Keratinocyte (primary cell): ENCODE measurements around the gene RBM8A. TPM values are rescaled to one million over a fixed set of nuclear protein-coding genes. Genes with fewer than 3 reads are reported as not detected.

Source experiments
- DNase-seq: peaks from one replicate; pipeline ENCODE4 v3.0.0-alpha.2; 2011; ENCODE audit warnings: low read depth, missing footprints, low spot score
- FAIRE-seq: peaks from 2 replicates; lab custom pipeline; 2011; peaks lifted over from hg19 to GRCh38; lab: Jason Lieb, UNC
- H2AFZ ChIP-seq: 2 replicates; pipeline ENCODE4 v1.6.0; 2012; ENCODE audit warnings: low read length, control low read depth, inconsistent platforms; ENCODE audit not compliant: control insufficient read depth
- H3K27ac ChIP-seq: 2 replicates; pipeline ENCODE4 v1.5.1; 2011; ENCODE audit warnings: low read length; ENCODE audit not compliant: control insufficient read depth, insufficient read depth
- H3K27me3 ChIP-seq: 3 replicates; pipeline ENCODE4 v1.6.0; 2011; ENCODE audit warnings: low read length; ENCODE audit not compliant: control insufficient read depth, insufficient read depth; ENCODE audit errors: extremely low read depth
- H3K36me3 ChIP-seq, 2 experiments: 2 replicates in 1 of 2; 3 replicates in 1 of 2; pipeline ENCODE4 v1.5.1; 2011; ENCODE audit warnings: low read length in 2 of 2, mild to moderate bottlenecking in 1 of 2; ENCODE audit not compliant: control insufficient read depth in 2 of 2, insufficient read depth in 2 of 2; ENCODE audit errors: extremely low read depth in 1 of 2
- H3K4me1 ChIP-seq: 3 replicates; pipeline ENCODE4 v1.5.1; 2011; ENCODE audit warnings: low read length; ENCODE audit not compliant: control insufficient read depth, insufficient read depth; ENCODE audit errors: extremely low read depth
- H3K4me2 ChIP-seq: 3 replicates; pipeline ENCODE4 v1.6.0; 2011; ENCODE audit warnings: low read depth, low read length; ENCODE audit not compliant: control insufficient read depth, insufficient read depth; ENCODE audit errors: extremely low read depth
- H3K4me3 ChIP-seq, 3 experiments: fragments of 200-600 bp in 1 of 3; sonication (generic) in 1 of 3; 2 replicates in 2 of 3; 3 replicates in 1 of 3; pipeline ENCODE4 v1.5.1; 2011 to 2016; ENCODE audit warnings: low read length in 3 of 3, mild to moderate bottlenecking in 3 of 3, control low read depth in 2 of 3, inconsistent platforms in 1 of 3, low read depth in 1 of 3, mixed read lengths in 1 of 3, mixed run types in 1 of 3, moderate library complexity in 1 of 3; ENCODE audit not compliant: control insufficient read depth in 2 of 3, insufficient read depth in 2 of 3; ENCODE audit errors: extremely low read depth in 1 of 3
- H3K79me2 ChIP-seq: 2 replicates; pipeline ENCODE4 v1.6.0; 2012; ENCODE audit warnings: low read length; ENCODE audit not compliant: control insufficient read depth, insufficient read depth
- H3K9ac ChIP-seq: 3 replicates; pipeline ENCODE4 v1.6.0; 2011; ENCODE audit warnings: low read length; ENCODE audit not compliant: control insufficient read depth, insufficient read depth; ENCODE audit errors: extremely low read depth
- H3K9me1 ChIP-seq: 3 replicates; pipeline ENCODE4 v1.6.0; 2011; ENCODE audit warnings: low read length; ENCODE audit not compliant: control insufficient read depth, insufficient read depth; ENCODE audit errors: extremely low read depth
- H3K9me3 ChIP-seq: 2 replicates; pipeline ENCODE4 v1.5.1; 2012; ENCODE audit warnings: low read depth, low read length; ENCODE audit not compliant: control insufficient read depth
- H4K20me1 ChIP-seq: 3 replicates; pipeline ENCODE4 v1.6.0; 2011; ENCODE audit warnings: low read length; ENCODE audit not compliant: control insufficient read depth, insufficient read depth; ENCODE audit errors: extremely low read depth
- CTCF ChIP-seq, 3 experiments: IDR thresholded peaks in 1 of 3; conservative IDR thresholded peaks in 1 of 3; optimal IDR thresholded peaks in 1 of 3; 2 replicates in 2 of 3; 3 replicates in 1 of 3; pipeline versions ENCODE3 to v1.5.1; 2011; ENCODE audit warnings: low read length in 3 of 3, mild to moderate bottlenecking in 3 of 3, moderate library complexity in 2 of 3, control low read depth in 1 of 3, inconsistent platforms in 1 of 3; ENCODE audit not compliant: insufficient read depth in 2 of 3; ENCODE audit errors: extremely low read depth in 1 of 3
- EZH2 ChIP-seq: IDR thresholded peaks from one replicate; pipeline ENCODE4 v1.6.1; 2012; ENCODE audit warnings: inconsistent platforms, mild to moderate bottlenecking, low read length, moderate library complexity
- dilution Hi-C: fragments of 300-500 bp; cut with MboI; formaldehyde crosslinking; loops from one replicate; pipeline ENCODE4 v1.7.0; 2020; ENCODE audit warnings: low sequenced_read_pairs; ENCODE audit not compliant: extremely low pct_ligation_motif_present
- polyA plus RNA-seq, 5 experiments: library from polyadenylated mRNA; depleted of rRNA in 3 of 5; stranded (reverse) in 3 of 5; stranded (forward) in 1 of 5; unstranded in 1 of 5; fragments of >200 nt; gene quantifications; 1 replicate in 1 of 5; 2 replicates in 3 of 5; 3 replicates in 1 of 5; pipeline versions ENCODE4 v1.2.1 to v1.2.3, GENCODE V29; 2011 to 2012; ENCODE audit warnings: missing spikeins in 2 of 5, low read depth in 1 of 5, low replicate concordance in 1 of 5

Gene RBM8A
- polyA plus RNA-seq, 1 donor (not counting 4 experiments of a cell fraction or from before 2014, with no cell fraction given), result 209 TPM

GRCh38 chr1:145886390-145886789 lies 40.9 kb downstream of the RBM8A start:
- Histone ChIP-seq H4K20me1 (no peaks in the 10 kb centered on the region), H3K36me3 (no peaks in the 10 kb centered on the region), H3K27ac (no peak overlapping the region), H3K9me1 (no peaks in the 10 kb centered on the region), H3K9ac (no peak overlapping the region), H3K4me2 (peak overlapping the region; percentile 54), H3K79me2 (no peaks in the 10 kb centered on the region), H3K4me3 (peak overlapping the region; percentile 19 to 76 (median 50)), H3K27me3 (no peaks in the 10 kb centered on the region), H2AFZ (peak overlapping the region; percentile 95), H3K4me1 (peaks cover 16% of the 10 kb centered on the region), H3K9me3 (no peaks in the 10 kb centered on the region)
- DNase-seq (no peak), FAIRE-seq (no peak)
- TF ChIP-seq EZH2 (no peak), CTCF (optimal IDR thresholded peaks at IDR 0.05 in 1 of 3, IDR thresholded peaks at IDR 0.05 in 1 of 3, conservative IDR thresholded peaks at IDR 0.05 in 1 of 3; ENCODE audit: extremely low read depth in 1 of 3, insufficient read depth in 2 of 3, low read length in 3 of 3) (no peak)
- dilution Hi-C loops, result no loop called here

- H3K9ac ChIP-seq, result no peak within 1 kb of the TSS
- no peaks in the 10 kb centered on the region for H4K20me1 ChIP-seq
- H3K4me1 ChIP-seq, result peaks cover 10% of the 10 kb centered on the region
- no peaks in the 10 kb centered on the region for H3K27me3 ChIP-seq
- peak within 1 kb of the TSS; percentile 54 for H3K4me2 ChIP-seq
- H2AFZ ChIP-seq, result peak within 1 kb of the TSS; percentile 95
- H3K9me1 ChIP-seq, result no peaks in the 10 kb centered on the region
- DNase-seq (no peak), FAIRE-seq (no peak)
- H3K27ac ChIP-seq, result no peak within 1 kb of the TSS
- H3K4me3 ChIP-seq, result peak within 1 kb of the TSS; percentile 50 to 76 (median 69)
- H3K9me3 ChIP-seq, result no peaks in the 10 kb centered on the region
- H3K79me2 ChIP-seq, result no peaks in the 10 kb centered on the region
- dilution Hi-C loops, result no loop called here
- no peaks in the 10 kb centered on the region for H3K36me3 ChIP-seq
- no peak for TF ChIP-seq EZH2
- no peak for TF ChIP-seq CTCF (optimal IDR thresholded peaks at IDR 0.05 in 1 of 3, IDR thresholded peaks at IDR 0.05 in 1 of 3, conservative IDR thresholded peaks at IDR 0.05 in 1 of 3; ENCODE audit: extremely low read depth in 1 of 3, insufficient read depth in 2 of 3, low read length in 3 of 3)
These were observed 41.5 kb downstream of the RBM8A start, which contains the start of gene ANKRD35 for GRCh38 chr1:145885738-145886287. Gene ANKRD35, minus strand, starts transcription at chr1:145885866. Its CDS starts 108 bp downstream, at chr1:145885758.
